Keratinocyte (primary cell): ENCODE measurements around the gene APOB. TPM values are rescaled to one million over a fixed set of nuclear protein-coding genes. Genes with fewer than 3 reads are reported as not detected.

ENCODE experiments used
- DNase-seq: peaks from one replicate; pipeline ENCODE4 v3.0.0-alpha.2; 2011; ENCODE audit warnings: low read depth, missing footprints, low spot score
- FAIRE-seq: peaks from 2 replicates; lab custom pipeline; 2011; peaks lifted over from hg19 to GRCh38; lab: Jason Lieb, UNC
- H2AFZ ChIP-seq: 2 replicates; pipeline ENCODE4 v1.6.0; 2012; ENCODE audit warnings: low read length, control low read depth, inconsistent platforms; ENCODE audit not compliant: control insufficient read depth
- H3K27ac ChIP-seq: 2 replicates; pipeline ENCODE4 v1.5.1; 2011; ENCODE audit warnings: low read length; ENCODE audit not compliant: control insufficient read depth, insufficient read depth
- H3K27me3 ChIP-seq: 3 replicates; pipeline ENCODE4 v1.6.0; 2011; ENCODE audit warnings: low read length; ENCODE audit not compliant: control insufficient read depth, insufficient read depth; ENCODE audit errors: extremely low read depth
- H3K36me3 ChIP-seq, 2 experiments: 2 replicates in 1 of 2; 3 replicates in 1 of 2; pipeline ENCODE4 v1.5.1; 2011; ENCODE audit warnings: low read length in 2 of 2, mild to moderate bottlenecking in 1 of 2; ENCODE audit not compliant: control insufficient read depth in 2 of 2, insufficient read depth in 2 of 2; ENCODE audit errors: extremely low read depth in 1 of 2
- H3K4me1 ChIP-seq: 3 replicates; pipeline ENCODE4 v1.5.1; 2011; ENCODE audit warnings: low read length; ENCODE audit not compliant: control insufficient read depth, insufficient read depth; ENCODE audit errors: extremely low read depth
- H3K4me2 ChIP-seq: 3 replicates; pipeline ENCODE4 v1.6.0; 2011; ENCODE audit warnings: low read depth, low read length; ENCODE audit not compliant: control insufficient read depth, insufficient read depth; ENCODE audit errors: extremely low read depth
- H3K4me3 ChIP-seq, 3 experiments: fragments of 200-600 bp in 1 of 3; sonication (generic) in 1 of 3; 2 replicates in 2 of 3; 3 replicates in 1 of 3; pipeline ENCODE4 v1.5.1; 2011 to 2016; ENCODE audit warnings: low read length in 3 of 3, mild to moderate bottlenecking in 3 of 3, control low read depth in 2 of 3, inconsistent platforms in 1 of 3, low read depth in 1 of 3, mixed read lengths in 1 of 3, mixed run types in 1 of 3, moderate library complexity in 1 of 3; ENCODE audit not compliant: control insufficient read depth in 2 of 3, insufficient read depth in 2 of 3; ENCODE audit errors: extremely low read depth in 1 of 3
- H3K79me2 ChIP-seq: 2 replicates; pipeline ENCODE4 v1.6.0; 2012; ENCODE audit warnings: low read length; ENCODE audit not compliant: control insufficient read depth, insufficient read depth
- H3K9ac ChIP-seq: 3 replicates; pipeline ENCODE4 v1.6.0; 2011; ENCODE audit warnings: low read length; ENCODE audit not compliant: control insufficient read depth, insufficient read depth; ENCODE audit errors: extremely low read depth
- H3K9me1 ChIP-seq: 3 replicates; pipeline ENCODE4 v1.6.0; 2011; ENCODE audit warnings: low read length; ENCODE audit not compliant: control insufficient read depth, insufficient read depth; ENCODE audit errors: extremely low read depth
- H3K9me3 ChIP-seq: 2 replicates; pipeline ENCODE4 v1.5.1; 2012; ENCODE audit warnings: low read depth, low read length; ENCODE audit not compliant: control insufficient read depth
- H4K20me1 ChIP-seq: 3 replicates; pipeline ENCODE4 v1.6.0; 2011; ENCODE audit warnings: low read length; ENCODE audit not compliant: control insufficient read depth, insufficient read depth; ENCODE audit errors: extremely low read depth
- CTCF ChIP-seq, 3 experiments: IDR thresholded peaks in 1 of 3; conservative IDR thresholded peaks in 1 of 3; optimal IDR thresholded peaks in 1 of 3; 2 replicates in 2 of 3; 3 replicates in 1 of 3; pipeline versions ENCODE3 to v1.5.1; 2011; ENCODE audit warnings: low read length in 3 of 3, mild to moderate bottlenecking in 3 of 3, moderate library complexity in 2 of 3, control low read depth in 1 of 3, inconsistent platforms in 1 of 3; ENCODE audit not compliant: insufficient read depth in 2 of 3; ENCODE audit errors: extremely low read depth in 1 of 3
- EZH2 ChIP-seq: IDR thresholded peaks from one replicate; pipeline ENCODE4 v1.6.1; 2012; ENCODE audit warnings: inconsistent platforms, mild to moderate bottlenecking, low read length, moderate library complexity
- dilution Hi-C: fragments of 300-500 bp; cut with MboI; formaldehyde crosslinking; loops from one replicate; pipeline ENCODE4 v1.7.0; 2020; ENCODE audit warnings: low sequenced_read_pairs; ENCODE audit not compliant: extremely low pct_ligation_motif_present
- polyA plus RNA-seq, 5 experiments: library from polyadenylated mRNA; depleted of rRNA in 3 of 5; stranded (reverse) in 3 of 5; stranded (forward) in 1 of 5; unstranded in 1 of 5; fragments of >200 nt; gene quantifications; 1 replicate in 1 of 5; 2 replicates in 3 of 5; 3 replicates in 1 of 5; pipeline versions ENCODE4 v1.2.1 to v1.2.3, GENCODE V29; 2011 to 2012; ENCODE audit warnings: missing spikeins in 2 of 5, low read depth in 1 of 5, low replicate concordance in 1 of 5

APOB gene
- polyA plus RNA-seq, 1 donor (not counting 4 experiments of a cell fraction or from before 2014, with no cell fraction given), result 0.01 TPM

DNA sequence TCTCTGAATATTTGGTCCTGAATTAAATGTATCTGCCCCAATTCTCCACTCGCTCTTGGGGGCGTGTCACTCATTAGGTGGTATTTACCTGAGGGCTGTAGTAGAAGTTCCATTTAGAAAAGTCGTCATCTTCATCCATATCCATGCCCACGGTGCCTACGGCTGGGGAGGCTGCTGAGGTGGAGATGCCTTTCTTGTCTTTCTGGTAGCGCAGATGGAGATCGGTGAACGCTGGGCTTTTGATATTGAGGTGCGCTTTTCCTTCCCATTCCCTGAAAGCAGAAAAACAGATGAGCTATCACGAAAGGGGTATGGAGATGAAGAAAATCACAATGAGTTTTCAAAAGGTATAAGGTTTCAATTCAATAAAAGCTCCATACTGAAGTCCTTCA is 39.7 kb downstream of the APOB start:
- dilution Hi-C loops, result no loop called here
- DNase-seq (no peak), FAIRE-seq (no peak)
- no peaks in the 10 kb centered on the region for H3K36me3 ChIP-seq
- H3K27ac ChIP-seq, result no peak overlapping the region
- no peak overlapping the region for H3K4me3 ChIP-seq
- H3K4me2 ChIP-seq, result no peak overlapping the region
- no peak overlapping the region for H3K9ac ChIP-seq
- H3K79me2 ChIP-seq, result no peaks in the 10 kb centered on the region
- no peaks in the 10 kb centered on the region for H3K4me1 ChIP-seq
- H3K9me3 ChIP-seq, result no peaks in the 10 kb centered on the region
- no peaks in the 10 kb centered on the region for H4K20me1 ChIP-seq
- H2AFZ ChIP-seq, result no peak overlapping the region
- TF ChIP-seq CTCF (optimal IDR thresholded peaks at IDR 0.05 in 1 of 3, IDR thresholded peaks at IDR 0.05 in 1 of 3, conservative IDR thresholded peaks at IDR 0.05 in 1 of 3; ENCODE audit: extremely low read depth in 1 of 3, insufficient read depth in 2 of 3, low read length in 3 of 3), result no peak
- TF ChIP-seq EZH2, result no peak
- no peaks in the 10 kb centered on the region for H3K9me1 ChIP-seq
- H3K27me3 ChIP-seq, result no peaks in the 10 kb centered on the region

DNA sequence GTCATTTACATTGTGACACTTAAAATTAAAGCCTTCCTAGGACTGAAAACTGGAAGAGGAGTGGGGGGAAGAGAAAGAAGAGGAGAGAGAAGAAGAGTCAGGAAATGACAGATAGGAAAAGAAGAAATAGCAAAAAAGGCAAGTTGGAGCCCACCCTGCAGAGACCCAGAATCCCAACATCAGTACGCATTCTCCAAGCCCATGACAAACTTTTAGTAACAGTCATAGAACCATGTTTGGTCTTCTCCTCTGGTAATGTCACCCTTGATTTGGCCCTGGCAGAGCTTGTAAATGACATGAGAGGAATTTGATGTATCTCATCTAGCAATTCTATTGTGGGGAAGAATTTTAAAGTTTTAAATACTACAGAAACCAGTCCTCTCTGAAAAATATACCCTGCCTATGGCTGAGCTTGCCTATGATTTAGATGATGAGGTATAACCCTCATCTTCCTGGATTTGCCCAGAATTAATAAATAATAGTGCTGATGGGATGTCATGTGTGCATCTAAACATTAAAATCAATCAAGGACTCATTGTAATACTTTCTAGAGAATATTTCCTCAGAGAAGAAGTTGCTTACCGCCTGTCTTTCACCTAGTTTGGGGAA is 40.2 kb downstream of the APOB start:
- no peaks in the 10 kb centered on the region for H4K20me1 ChIP-seq
- H2AFZ ChIP-seq, result no peak overlapping the region
- H3K36me3 ChIP-seq, result no peaks in the 10 kb centered on the region
- DNase-seq, result no peak
- H3K79me2 ChIP-seq, result no peaks in the 10 kb centered on the region
- no peaks in the 10 kb centered on the region for H3K27me3 ChIP-seq
- no peak overlapping the region for H3K27ac ChIP-seq
- H3K4me1 ChIP-seq, result no peaks in the 10 kb centered on the region
- H3K9me3 ChIP-seq, result no peaks in the 10 kb centered on the region
- no peaks in the 10 kb centered on the region for H3K9me1 ChIP-seq
- H3K4me2 ChIP-seq, result no peak overlapping the region
- H3K4me3 ChIP-seq, result no peak overlapping the region
- dilution Hi-C loops, result no loop called here
- H3K9ac ChIP-seq, result no peak overlapping the region
- FAIRE-seq, result no peak
- no peak for TF ChIP-seq CTCF (optimal IDR thresholded peaks at IDR 0.05 in 1 of 3, IDR thresholded peaks at IDR 0.05 in 1 of 3, conservative IDR thresholded peaks at IDR 0.05 in 1 of 3; ENCODE audit: extremely low read depth in 1 of 3, insufficient read depth in 2 of 3, low read length in 3 of 3)
- no peak for TF ChIP-seq EZH2
